ENCODE measurements around the gene SEC23IP. TPM values are rescaled to one million over a fixed set of nuclear protein-coding genes. Genes with fewer than 3 reads are reported as not detected.

The SEC23IP gene
- total and polyA plus RNA-seq, 2 donors (not counting 3 experiments of a cell fraction or from before 2014, with no cell fraction given) = 30.9 to 83.1 TPM

DNA sequence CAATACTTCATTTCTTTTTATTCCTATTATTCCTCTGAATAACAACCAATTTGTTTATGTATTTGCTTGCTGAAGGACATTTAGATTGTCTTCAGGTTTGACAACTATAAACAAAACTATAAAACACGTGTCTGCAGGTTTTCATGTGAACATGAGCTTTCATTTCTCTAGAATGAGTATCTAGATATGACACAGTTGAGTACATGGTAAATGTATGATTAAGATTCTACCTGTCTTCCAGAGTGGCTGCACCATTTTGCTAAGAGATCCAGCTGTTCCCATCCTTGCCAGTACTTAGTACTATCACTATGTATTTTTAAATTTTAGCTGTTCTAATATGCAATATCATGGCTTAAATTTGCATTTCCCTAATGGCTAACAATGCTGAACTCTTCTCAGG lies 30.0 kb upstream of the SEC23IP start:
- peaks cover 93% of the 10 kb centered on the region for H3K79me2 ChIP-seq (ENCODE audit: control insufficient read depth, insufficient read depth, low read length)
- no peak overlapping the region for H2AFZ ChIP-seq (ENCODE audit: low read depth, low read length)
- intact Hi-C loops (cut with micrococcal nuclease) = no loop called here
- no peaks in the 10 kb centered on the region for H3K27me3 ChIP-seq (ENCODE audit: control insufficient read depth in 2 of 2, insufficient read depth in 2 of 2, low read length in 2 of 2)
- peaks cover 5% of the 10 kb centered on the region for H3K4me1 ChIP-seq (ENCODE audit: control insufficient read depth, extremely low read depth, insufficient read depth, low read length)
- BruUV-seq (replicated peaks) = no TSS peak
- FAIRE-seq = no peak
- no peaks in the 10 kb centered on the region for H3K9me3 ChIP-seq (replicated peaks; ENCODE audit: control insufficient read depth, insufficient read depth, low read length)
- no peak overlapping the region for H3K27ac ChIP-seq (ENCODE audit: insufficient read depth, low read depth, low read length)
- peaks cover 0 to 6% of the 10 kb centered on the region in 2 experiments for H3K36me3 ChIP-seq (ENCODE audit: control insufficient read depth in 2 of 2, extremely low read depth in 1 of 2, insufficient read depth in 2 of 2, low read length in 2 of 2)
- TF ChIP-seq JUN (IDR thresholded peaks at IDR 0.05; ENCODE audit: borderline replicate concordance, insufficient read depth, insufficient read length, low read depth) = no peak
- no peak for TF ChIP-seq FOS (IDR thresholded peaks at IDR 0.05; ENCODE audit: borderline replicate concordance, insufficient read depth, low read length)
- TF ChIP-seq MYC (IDR thresholded peaks at IDR 0.05; ENCODE audit: low read depth, low read length) = no peak
- no peak for TF ChIP-seq EZH2 (IDR thresholded peaks at IDR 0.05; ENCODE audit: borderline replicate concordance, low read depth, low read length, severe bottlenecking)
- TF ChIP-seq, protein P1, sequence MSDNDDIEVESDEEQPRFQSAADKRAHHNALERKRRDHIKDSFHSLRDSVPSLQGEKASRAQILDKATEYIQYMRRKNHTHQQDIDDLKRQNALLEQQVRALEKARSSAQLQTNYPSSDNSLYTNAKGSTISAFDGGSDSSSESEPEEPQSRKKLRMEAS (IDR thresholded peaks at IDR 0.05; ENCODE audit: insufficient read depth, insufficient read length) = no peak
- no peak for TF ChIP-seq POLR2A (IDR thresholded peaks at IDR 0.05; ENCODE audit: low read depth, low read length)
- TF ChIP-seq, protein P2, sequence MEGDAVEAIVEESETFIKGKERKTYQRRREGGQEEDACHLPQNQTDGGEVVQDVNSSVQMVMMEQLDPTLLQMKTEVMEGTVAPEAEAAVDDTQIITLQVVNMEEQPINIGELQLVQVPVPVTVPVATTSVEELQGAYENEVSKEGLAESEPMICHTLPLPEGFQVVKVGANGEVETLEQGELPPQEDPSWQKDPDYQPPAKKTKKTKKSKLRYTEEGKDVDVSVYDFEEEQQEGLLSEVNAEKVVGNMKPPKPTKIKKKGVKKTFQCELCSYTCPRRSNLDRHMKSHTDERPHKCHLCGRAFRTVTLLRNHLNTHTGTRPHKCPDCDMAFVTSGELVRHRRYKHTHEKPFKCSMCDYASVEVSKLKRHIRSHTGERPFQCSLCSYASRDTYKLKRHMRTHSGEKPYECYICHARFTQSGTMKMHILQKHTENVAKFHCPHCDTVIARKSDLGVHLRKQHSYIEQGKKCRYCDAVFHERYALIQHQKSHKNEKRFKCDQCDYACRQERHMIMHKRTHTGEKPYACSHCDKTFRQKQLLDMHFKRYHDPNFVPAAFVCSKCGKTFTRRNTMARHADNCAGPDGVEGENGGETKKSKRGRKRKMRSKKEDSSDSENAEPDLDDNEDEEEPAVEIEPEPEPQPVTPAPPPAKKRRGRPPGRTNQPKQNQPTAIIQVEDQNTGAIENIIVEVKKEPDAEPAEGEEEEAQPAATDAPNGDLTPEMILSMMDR (IDR thresholded peaks at IDR 0.05; ENCODE audit: extremely low read depth in 1 of 2, insufficient read depth in 1 of 2, low read depth in 1 of 2, low read length in 2 of 2) = no peak
- TF ChIP-seq GATA2 (IDR thresholded peaks at IDR 0.05; ENCODE audit: insufficient read depth, insufficient read length, low read depth, low read length) = no peak
- TF ChIP-seq POLR2AphosphoS5 (IDR thresholded peaks at IDR 0.05; ENCODE audit: insufficient read depth, low read depth, low read length) = no peak
- H4K20me1 ChIP-seq (replicated peaks; ENCODE audit: control insufficient read depth, extremely low read depth, insufficient read depth, low read length) = no peaks in the 10 kb centered on the region
- no peak overlapping the region for H3K4me2 ChIP-seq (ENCODE audit: insufficient read depth, low read length)
- H3K4me3 ChIP-seq (replicated peaks in 1 of 3; ENCODE audit: insufficient read depth in 1 of 3, low read depth in 1 of 3, low read length in 3 of 3) = no peak overlapping the region
- dilution Hi-C loops (cut with MboI; ENCODE audit: extremely low pct_ligation_motif_present, low sequenced_read_pairs) = no loop called here
- ChIA-PET POLR2A (interaction anchor here (1.1 kb wide), 1 partner anchor 10 kb away, joined by 3 read pairs; the partner anchor contains the start of gene MCMBP), CTCF (interaction anchor here (1.0 to 8.1 kb wide), 4 partner anchors 9 to 254 kb away, joined by 3 to 85 read pairs (median 12); no protein-coding TSS in a partner anchor)
- no peak for DNase-seq (ENCODE audit: low read depth, low spot score)
- H3K9me1 ChIP-seq (replicated peaks; ENCODE audit: control insufficient read depth, extremely low read depth, insufficient read depth, low read length) = no peaks in the 10 kb centered on the region
- H3K9ac ChIP-seq (replicated peaks; ENCODE audit: extremely low read depth, insufficient read depth, low read length) = no peak overlapping the region

Measured in endothelial cell of umbilical vein (primary cell).